CD1c-positive myeloid dendritic cell (primary cell): ENCODE data around the gene FAM217A.
"Not testable (repeated sequence)": the region's sequence is repeated elsewhere in the genome, so short reads cannot be mapped to it uniquely, and the experiment has no call there.

Source experiments
- DNase-seq: peaks from one replicate; pipeline ENCODE4 v3.0.0-alpha.2; 2016; ENCODE audit errors: extremely low spot score

The FAM217A gene, protein sequence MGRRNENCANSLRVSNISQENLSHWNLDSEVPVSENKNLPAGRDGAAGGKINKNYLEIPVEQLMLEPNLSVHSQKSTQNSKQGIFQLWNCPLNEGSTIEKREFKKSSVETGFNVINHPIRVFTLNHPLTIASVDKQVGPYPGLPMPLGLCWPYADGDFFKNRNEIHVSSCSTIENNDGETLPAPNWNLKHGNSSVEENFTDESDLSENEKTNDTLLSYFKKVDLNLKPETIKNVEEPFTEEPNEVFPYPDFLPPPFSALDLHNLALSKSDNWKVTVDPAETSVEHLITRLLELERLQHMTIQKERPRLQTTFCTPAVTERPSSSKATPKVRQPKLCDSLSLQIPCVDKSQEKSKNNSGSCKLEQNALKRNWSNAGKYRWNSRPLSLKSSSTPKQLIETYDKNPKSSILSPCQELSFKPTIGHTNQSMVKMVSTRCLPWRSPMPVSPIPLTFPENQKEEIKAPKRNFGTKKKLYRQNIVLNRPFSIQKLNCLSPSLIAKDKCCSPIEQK

GRCh38 chr6:4078691-4079471 lies at the start of gene FAM217A:
FAM217A (minus strand) TSS chr6:4079137; CDS start chr6:4077414, 1,723 bp downstream.
- no peak for DNase-seq

GRCh38 chr6:4128072-4128471 lies 49.1 kb upstream of the FAM217A start:
- DNase-seq = no peak

DNA sequence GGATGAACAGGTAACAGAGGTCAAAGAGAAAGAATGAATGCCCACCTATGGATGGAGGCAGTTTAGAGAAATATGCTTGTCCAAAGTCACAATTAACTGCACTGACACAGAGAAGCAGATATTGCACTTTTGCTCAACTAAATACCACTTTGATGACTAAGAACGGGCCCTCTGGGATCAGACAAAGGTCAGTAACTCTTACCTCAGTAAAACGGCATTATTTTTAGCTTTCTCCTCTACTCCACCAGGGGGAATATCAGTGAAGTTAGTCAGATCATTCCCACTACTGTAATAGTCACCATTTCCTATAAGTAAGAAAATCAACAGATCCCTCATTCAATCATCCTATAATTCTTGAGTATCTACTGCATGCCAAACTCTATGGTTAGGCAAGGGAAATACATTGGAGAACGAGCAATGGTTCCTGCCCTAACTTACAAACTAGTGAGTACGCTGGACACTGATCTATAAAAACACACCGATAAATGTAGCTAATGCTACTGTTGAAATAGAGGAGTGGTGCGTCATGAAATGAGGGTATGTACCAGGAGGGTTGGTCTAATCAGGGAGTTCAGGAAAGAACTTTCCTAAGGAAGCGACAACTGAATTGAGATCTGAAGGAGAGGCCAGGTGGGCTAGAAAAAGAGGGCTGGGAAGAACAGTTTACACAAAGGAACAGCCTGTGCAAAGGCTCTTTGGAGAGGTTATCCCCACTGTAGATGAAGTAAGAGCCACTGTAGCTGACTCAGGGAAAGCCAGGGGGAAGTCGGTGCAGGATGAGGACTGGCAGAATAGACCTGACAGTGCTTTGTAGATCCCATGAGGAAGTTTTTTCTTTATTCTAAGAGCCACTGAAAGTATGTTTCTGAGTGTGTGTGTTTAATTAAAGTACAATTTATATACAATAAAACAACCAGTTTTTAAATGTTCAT lies 47.3 kb upstream of the FAM217A start:
- DNase-seq = no peak

DNA sequence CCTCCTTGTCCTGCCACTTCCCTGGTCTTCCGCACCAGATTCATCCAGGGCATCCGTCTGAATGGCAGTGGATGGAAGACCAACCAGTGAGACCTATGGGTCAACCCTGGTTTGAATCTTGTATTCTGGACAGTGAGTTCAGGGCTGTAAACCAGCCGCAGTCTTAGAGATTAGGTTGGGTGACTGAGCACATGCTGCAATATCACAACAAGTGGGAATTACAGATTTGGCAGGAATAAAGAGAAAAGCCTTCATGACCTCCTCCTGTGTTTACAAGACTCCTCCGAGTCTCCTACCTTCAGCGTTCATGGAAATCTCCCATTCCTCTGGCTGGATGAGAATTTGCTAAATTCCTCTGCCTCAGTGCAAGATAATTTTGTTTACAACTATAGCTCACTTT lies 46.6 kb upstream of the FAM217A start:
- DNase-seq = no peak

DNA sequence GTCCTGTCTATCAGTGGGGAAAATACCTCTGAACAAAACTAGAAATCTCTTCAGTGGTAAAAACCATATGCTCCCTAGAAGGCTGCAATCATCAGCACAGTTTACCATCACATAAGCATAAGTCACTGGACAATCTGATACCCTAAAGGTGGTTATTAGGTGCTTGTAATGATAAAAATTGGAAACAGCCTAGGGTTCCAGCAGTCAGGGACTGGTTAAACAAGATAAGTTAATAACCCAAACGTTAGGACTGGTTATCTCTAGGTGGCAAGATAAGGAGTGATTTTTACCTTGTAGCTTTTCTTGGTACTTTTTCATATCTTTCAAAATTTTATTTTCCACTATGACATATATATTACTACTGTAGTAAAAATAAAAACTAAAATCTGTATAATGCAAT lies 45.4 kb upstream of the FAM217A start:
- no peak for DNase-seq

- no peak for DNase-seq
These were observed 36.8 kb upstream of the FAM217A start for GRCh38 chr6:4115741-4116140.

DNA sequence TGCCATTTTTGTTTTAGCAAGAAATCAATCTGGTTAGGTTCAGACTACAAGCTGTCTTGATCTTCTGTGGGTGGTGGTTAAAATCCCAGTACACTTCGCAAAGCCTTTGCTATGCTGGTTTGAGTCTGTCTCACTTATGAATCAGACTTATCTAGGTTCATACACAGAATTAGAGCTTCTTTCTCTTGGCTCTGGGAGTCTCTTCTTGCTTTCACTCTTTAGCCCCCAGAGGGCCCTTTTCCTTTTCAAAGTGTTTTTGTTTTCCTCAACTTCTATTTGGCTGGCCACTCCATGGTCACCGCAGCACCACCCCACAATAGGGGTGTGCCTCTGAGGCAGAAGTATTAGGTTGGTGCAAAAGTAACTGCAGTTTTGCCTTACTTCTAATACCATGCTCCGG lies 35.2 kb upstream of the FAM217A start:
- DNase-seq = no peak

DNA sequence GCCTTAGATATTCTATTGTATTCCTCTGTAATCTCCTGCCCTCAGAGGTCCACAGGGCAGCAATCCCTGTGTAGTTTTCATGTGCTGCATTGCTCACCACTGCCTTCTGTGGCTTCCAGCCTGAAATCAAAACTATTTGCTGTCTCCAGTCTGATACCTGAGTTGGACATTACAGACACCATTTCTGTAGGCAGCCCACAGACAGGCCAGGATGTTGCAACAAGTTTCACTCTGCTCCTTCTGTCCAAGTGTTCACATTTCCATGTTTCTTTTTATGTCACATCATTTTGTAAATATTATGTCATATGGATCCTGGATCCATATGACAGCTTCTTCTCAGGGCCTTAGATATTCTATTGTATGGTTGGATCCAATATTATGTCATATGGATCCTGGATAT lies 34.7 kb upstream of the FAM217A start:
- no peak for DNase-seq

DNA sequence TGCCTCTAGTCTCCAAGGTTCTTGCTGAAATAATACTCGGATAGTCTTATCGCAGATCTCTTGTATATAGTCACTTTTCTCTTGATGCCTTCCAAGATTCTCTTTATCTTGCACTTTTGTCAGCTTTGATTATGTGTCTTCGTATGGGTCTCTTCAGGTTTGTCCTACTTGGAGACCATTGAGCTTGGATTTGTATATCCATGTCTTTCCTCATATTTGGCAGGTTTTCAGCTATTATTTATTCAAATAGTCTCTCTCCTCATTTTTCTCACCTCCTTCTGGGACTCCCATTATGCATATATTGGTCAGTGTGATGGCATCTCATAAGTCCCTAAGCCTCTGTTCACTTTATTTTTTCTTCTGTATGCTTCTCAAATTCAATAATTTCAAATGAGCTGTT lies 33.4 kb upstream of the FAM217A start:
- DNase-seq = no peak

- DNase-seq = not testable (repeated sequence)
These were observed 30.5 kb upstream of the FAM217A start for GRCh38 chr6:4109363-4109815.

DNA sequence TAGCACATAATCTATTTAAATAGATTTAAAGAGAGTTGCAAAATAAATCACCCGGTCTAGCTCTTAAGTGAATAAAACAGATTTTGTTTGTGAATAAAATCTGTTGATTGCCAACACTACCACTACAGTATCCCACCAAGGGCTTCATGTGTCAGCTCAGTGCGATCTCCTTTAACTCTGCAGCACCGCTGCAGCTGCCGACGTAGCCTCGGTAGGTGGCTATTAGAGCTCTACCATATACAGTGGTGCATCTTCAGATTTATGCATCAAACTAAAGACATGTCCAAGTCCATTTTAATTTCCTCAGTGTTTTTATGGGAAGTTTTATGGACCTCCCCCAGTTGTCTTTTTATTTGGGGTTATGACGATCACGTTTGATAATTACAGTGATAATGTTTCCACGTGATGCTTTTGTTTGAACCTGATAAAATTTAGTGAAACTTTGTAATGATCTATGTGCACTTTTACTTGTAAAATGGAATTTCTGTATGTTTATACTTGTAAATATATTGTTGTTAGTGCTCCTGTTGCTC lies 29.7 kb upstream of the FAM217A start:
- DNase-seq = no peak

DNA sequence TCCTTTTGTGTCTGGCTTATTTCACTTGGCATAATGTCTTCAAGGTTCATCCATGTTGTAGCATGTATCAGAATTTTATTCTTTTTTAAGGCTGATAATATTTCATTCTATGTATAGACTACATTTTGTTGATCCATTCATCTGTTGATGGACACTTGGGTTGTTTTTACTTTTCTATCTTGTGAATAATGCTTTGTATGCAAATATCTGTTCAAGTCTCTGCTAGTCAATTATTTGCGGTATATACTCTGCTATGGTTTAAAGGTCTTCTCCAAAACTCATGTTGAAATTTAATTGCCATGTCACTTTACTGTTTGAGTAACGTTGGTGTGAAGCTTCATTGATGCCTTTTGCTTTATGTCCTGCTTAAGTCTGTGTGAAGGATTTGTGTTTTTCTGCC lies 28.9 kb upstream of the FAM217A start:
- no peak for DNase-seq

DNA sequence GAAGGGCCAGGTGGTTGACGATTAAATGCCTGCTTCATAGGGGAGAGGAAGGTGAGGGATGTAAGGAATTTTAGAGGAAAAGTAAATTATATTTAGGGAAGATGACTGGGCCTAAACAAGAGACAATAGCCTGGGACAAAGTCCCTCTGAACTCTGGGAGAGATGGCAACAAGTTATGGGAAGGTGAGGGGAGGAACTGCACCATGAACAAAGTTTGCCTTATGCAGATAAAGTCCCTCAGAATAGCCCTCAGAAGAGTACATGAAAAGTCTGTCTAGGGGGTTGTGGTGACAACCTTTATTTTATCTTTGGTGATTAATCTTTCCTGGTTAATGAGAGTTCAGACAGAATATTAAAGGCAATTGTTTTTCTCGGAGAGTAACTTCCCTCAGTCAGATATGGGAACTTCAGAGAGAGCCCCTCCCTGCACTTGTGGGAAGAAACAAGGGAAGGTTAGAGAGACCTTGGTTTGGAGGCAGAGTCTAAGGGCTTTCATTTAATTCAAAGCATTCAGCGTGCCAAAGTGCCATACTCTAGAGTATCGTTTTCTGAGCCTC lies 27.1 kb upstream of the FAM217A start:
- no peak for DNase-seq

DNA sequence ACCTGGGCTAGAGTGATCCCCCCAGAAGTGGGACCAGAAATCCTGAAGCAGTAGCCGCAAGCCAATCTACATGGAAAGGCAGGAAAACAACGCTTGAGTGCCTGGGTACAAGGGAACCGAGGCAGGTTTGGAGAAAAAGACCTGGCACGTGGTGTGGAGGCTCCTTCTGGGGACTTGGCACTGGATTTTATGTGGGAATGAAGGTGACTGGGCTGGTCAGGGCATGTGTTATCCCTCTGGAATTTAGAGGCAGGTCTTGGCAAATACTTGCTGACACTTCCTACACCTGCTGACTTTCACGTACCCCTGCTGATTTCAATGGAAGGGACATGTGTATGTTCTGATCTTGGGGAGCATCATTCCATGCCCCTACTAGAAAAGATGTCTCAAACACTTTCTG lies 25.0 kb upstream of the FAM217A start:
- no peak for DNase-seq

DNA sequence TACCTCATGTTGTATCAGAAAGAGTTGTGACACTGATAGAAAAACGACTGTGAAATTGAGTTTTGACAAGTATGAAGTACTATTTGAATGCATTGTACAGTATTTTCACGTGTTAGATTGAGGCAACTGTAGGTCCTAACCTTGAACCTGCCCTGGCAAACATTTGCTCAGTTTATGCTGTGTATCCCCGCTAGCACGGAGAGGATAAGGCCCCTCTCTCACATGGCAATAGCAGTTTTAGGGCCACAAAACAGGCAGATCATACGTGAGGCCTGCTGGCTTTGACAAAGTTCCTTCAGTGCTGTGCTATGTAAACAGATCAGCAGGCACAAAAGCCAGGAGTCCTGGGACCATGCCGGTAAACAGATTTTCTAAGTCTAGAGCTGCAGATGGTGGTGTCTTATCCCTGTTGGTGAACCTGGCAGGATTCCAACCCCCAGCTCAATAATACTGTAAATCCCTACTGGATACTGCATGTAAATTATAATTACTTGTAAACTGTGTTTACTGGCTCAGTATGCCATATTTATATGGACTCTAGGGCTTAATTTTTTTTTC lies 23.8 kb upstream of the FAM217A start:
- no peak for DNase-seq

GRCh38 chr6:4101298-4101697 lies 22.4 kb upstream of the FAM217A start:
- no peak for DNase-seq

- no peak for DNase-seq
These were observed 21.7 kb upstream of the FAM217A start for GRCh38 chr6:4100655-4101054.

DNA sequence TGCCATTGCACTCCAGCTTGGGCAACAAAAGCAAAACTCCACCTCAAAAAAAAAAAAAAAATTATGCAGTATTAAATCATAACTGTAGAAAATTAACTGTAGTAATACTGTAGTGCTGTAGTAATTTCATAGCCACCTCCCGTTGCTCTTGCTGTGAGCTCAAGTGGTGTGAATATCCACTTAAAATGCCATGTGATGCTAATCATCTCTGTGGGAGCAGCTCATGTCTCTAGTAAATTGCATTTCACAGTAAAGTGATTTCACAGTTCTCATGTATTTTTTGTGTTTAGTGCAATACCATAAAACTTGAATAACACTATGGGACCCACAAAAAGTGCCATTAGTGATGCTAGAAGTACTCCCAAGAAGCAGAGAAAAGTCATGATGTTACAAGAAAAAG lies 14.4 kb upstream of the FAM217A start:
- no peak for DNase-seq

DNA sequence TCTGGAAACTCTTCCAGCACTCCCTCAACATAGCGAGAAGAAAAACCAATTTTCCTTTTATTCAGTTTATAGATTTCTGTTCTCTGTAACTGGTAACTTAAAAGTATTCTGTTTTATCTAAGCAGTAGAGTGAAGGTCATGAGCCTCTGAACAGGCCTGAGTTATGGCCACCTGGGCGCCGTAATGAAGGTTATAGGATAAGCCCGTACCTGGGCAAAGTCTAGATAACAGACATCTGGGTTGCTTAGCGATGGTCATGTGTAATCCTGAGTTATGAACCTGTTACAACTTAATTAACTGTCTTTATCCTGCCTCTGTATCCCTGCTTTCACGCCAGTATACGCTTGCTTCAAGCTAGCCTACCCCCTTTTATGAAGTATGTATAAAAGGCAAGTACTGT lies 13.0 kb upstream of the FAM217A start:
- no peak for DNase-seq

DNA sequence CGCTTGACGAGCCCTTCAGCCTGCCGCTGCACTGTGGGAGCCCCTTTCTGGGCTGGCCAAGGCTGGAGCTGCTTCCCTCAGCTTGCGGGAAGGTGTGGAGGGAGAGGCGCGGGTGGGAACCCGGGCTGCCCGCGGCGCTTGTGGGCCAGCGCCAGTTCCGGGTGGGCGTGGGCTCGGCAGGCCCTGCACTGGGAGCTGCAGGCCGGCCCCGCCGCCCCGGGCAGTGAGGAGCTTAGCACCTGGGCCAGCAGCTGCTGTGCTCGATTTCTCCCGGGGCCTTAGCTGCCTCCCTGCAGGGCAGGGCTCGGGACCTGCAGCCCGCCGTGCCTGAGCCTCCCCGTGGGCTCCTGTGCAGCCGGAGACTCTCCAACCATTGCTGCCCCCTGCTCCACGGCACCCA lies 11.1 kb upstream of the FAM217A start:
- DNase-seq = not testable (repeated sequence)

GRCh38 chr6:4088704-4089103 lies 9.8 kb upstream of the FAM217A start:
- no peak for DNase-seq
